ENCODE results near the gene NCOA6. TPM values are rescaled to one million over a fixed set of nuclear protein-coding genes. Genes with fewer than 3 reads are reported as not detected.
A peak's percentile ranks its signal among the peaks of the same experiment; 100 is the strongest.
"Not testable (repeated sequence)": the region's sequence is repeated elsewhere in the genome, so short reads cannot be mapped to it uniquely, and the experiment has no call there.

Gene NCOA6
- total RNA-seq, 1 donor from 2014 or later: 17.1 TPM

DNA sequence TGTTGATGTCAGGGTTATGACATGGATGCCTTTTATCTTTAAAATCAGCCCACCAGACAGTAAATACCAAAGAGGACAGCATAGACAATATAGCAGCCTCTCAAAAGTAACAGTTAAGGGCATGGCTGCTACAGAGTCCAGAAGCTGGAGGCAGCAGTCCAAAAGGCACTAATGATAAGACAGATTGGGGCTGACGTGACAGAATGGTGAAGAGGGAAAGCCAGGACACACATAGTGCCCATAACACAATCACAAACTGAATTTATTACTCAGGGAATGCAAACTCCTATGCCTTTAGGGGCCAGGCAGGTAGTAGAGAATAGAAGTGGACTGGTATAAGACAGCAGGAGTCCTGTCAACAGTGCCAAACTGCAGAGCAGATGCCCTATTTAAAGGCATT, 80.6 kb downstream of the NCOA6 start:
- ATAC-seq (peak; percentile 92), DNase-seq (no peak)
- intact Hi-C loops (cut with micrococcal nuclease): no loop called here

GRCh38 chr20:34744340-34744739, 81.1 kb downstream of the NCOA6 start:
- DNase-seq (no peak), ATAC-seq (no peak)
- intact Hi-C loops (cut with micrococcal nuclease): no loop called here

GRCh38 chr20:34743039-34743438, 82.4 kb downstream of the NCOA6 start:
- DNase-seq: no peak
- ATAC-seq: no peak
- intact Hi-C loops (cut with micrococcal nuclease): no loop called here

- peak; percentile 79 for ATAC-seq
- intact Hi-C loops (cut with micrococcal nuclease): no loop called here
- no peak for DNase-seq
Observed at GRCh38 chr20:34736106-34736735, 89.2 kb downstream of the NCOA6 start.

DNA sequence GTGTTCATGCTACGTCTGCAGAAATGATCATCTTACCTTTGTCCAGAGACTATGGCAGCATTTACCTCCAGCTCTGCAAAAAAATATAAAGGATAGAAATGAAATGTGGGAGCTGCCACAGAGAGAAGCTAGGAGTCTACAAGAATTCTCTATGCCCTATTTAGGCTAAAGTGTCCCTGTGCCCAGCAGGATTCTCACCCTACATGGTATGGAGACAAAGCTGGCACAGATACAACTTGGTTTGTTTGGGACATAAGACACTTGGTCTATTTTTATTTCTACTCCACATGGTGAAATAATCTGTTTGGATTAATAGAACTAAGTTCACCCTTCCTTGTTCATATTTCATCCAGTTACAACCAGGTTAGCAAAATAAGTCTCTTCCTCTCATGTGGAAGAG, 92.9 kb downstream of the NCOA6 start:
- ATAC-seq: peak; percentile 29
- DNase-seq: no peak
- intact Hi-C loops (cut with micrococcal nuclease): no loop called here

GRCh38 chr20:34729416-34729815, 96.0 kb downstream of the NCOA6 start:
- no peak for DNase-seq
- no peak for ATAC-seq
- intact Hi-C loops (cut with micrococcal nuclease): no loop called here

DNA sequence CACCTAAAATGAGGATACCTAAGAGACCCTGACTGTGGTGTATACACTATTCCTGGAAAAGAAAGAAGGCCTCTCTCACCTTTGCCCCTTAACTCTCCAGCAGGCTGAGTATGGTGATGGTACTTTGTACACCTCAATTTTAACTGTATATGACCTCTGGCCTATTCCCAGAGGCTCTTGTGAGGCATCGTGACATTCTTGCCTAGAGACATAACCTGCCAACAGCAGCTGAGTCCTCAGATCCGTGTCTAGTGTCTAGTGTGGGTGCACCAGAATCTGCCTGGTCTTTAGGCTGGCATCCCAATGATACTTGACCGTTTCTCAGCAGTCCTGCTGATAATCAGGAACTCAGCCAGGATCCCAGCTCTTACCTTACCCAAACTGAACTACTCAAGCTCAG, 101.3 kb downstream of the NCOA6 start:
- DNase-seq: no peak
- intact Hi-C loops (cut with micrococcal nuclease): no loop called here
- peak; percentile 79 for ATAC-seq

DNA sequence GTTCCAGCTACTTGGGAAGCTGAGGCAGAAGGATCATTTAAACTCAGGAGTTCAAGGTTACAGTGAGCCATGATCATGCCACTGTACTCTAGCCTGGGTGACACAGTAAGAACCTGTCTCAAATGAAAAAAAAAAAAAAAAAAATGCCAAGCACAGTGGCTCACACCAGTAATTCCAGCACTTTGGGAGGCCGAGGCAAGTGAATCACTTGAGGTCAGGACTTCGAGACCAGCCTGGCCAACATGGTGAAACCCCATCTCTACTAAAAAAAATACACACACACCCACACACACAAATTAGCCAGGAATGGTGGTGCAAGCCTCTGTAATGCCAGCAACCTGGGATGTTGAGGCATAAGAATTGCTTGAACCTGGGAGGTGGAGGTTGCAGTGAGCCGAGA, 102.9 kb downstream of the NCOA6 start:
- intact Hi-C loops (cut with micrococcal nuclease); DNase-seq; ATAC-seq: not testable (repeated sequence)

GRCh38 chr20:34720266-34720665, 105.2 kb downstream of the NCOA6 start:
- ATAC-seq (no peak), DNase-seq (no peak)
- intact Hi-C loops (cut with micrococcal nuclease): no loop called here

DNA sequence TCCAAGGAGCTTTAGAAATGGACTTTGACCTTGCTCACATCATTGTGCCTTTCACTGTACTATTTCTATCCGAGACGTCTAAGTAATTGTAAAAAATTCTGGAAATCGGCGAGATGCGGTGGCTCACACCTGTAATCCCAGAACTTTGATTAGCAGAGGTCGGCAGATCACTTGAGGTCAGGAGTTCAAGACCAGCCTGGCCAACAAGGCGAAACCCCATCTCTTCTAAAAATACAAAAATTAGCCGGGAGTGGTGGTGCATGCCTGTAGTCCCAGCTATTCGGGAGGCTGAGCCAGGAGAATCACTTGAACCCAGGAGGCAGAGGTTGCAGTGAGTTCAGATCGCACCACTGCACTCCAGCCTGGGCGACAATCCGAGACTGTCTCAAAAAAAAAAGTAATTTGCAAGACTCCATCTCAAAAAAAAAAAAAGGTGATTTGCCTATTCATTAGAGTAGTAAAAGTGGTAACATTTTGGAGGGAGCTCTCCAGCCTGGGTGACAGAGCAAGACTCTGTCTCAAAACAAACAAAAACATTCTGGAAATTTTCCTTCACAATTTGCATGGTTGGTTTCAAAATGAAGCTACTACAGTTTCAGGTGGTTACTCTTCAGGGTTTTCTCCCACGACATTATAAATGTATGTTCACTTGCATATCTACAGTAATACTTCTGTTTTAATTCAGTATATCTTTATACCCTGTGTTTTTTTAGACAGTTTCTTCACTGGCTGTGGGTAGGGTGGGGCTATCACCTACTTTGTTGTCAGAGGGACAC, 106.0 kb downstream of the NCOA6 start:
- intact Hi-C loops (cut with micrococcal nuclease); ATAC-seq; DNase-seq: not testable (repeated sequence)

- DNase-seq: no peak
- no peak for ATAC-seq
- intact Hi-C loops (cut with micrococcal nuclease): no loop called here
Observed at GRCh38 chr20:34717230-34718095, 108.0 kb downstream of the NCOA6 start.

GRCh38 chr20:34716921-34717229, 108.6 kb downstream of the NCOA6 start:
- DNase-seq (no peak), ATAC-seq (no peak)
- intact Hi-C loops (cut with micrococcal nuclease): no loop called here

DNA sequence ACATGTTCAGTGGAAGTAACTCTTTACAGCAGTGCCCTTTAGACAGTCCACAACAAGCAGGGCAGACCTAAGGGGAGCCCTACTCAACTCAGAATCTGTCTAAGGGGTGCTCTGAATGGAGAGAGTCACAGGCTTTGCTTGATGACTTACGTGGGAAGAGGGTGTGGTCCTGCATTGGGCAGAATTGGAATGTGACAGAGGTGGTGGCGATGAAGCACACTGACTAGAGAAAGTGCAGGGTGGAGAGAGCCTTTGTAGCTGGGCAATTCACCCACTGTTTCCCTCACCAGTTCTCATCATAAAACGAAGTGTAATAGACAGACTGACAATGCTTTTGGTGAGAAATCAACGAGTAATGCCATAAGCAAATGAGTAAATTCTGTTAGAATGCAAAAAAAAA, 110.1 kb downstream of the NCOA6 start:
- DNase-seq: no peak
- intact Hi-C loops (cut with micrococcal nuclease): no loop called here
- no peak for ATAC-seq

- ATAC-seq; DNase-seq; intact Hi-C loops (cut with micrococcal nuclease): not testable (repeated sequence)
Observed at GRCh38 chr20:34713944-34714515, 111.4 kb downstream of the NCOA6 start.

DNA sequence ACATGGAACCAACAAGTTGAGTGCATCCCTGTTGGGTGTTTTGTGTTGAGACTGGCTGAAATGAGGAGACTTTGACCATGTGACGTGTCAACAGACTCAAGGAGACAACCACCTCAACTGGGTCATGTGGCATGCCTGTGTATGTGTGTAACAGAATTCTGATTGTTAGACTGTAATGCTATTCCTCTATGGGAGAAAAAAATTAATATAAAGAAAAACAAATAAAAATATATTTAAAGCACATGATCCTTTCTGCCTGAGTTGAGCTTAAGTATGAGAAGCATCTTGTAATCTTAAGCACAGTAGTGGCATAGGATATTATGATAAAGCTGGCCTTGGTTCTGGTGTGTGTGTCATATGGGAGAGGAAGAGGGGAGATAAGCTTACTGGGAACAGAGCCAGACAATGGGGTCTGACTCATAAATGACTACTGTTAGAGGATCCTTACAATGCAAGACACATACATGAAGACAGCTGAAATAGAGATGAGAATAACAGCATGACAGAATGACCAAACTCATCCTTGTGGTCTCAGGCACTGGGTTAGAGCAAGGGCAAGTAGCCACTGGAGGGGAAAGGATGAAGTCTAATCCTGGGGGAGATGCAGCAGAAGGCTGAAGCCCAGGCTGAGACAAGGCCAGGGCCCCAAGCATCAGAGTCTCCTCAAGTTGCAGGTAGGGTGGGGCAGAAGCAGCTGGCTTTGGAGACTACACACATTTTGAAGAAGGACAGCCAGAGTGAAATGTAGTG, 112.1 kb downstream of the NCOA6 start:
- DNase-seq: no peak
- intact Hi-C loops (cut with micrococcal nuclease): no loop called here
- ATAC-seq: peak; percentile 1

DNA sequence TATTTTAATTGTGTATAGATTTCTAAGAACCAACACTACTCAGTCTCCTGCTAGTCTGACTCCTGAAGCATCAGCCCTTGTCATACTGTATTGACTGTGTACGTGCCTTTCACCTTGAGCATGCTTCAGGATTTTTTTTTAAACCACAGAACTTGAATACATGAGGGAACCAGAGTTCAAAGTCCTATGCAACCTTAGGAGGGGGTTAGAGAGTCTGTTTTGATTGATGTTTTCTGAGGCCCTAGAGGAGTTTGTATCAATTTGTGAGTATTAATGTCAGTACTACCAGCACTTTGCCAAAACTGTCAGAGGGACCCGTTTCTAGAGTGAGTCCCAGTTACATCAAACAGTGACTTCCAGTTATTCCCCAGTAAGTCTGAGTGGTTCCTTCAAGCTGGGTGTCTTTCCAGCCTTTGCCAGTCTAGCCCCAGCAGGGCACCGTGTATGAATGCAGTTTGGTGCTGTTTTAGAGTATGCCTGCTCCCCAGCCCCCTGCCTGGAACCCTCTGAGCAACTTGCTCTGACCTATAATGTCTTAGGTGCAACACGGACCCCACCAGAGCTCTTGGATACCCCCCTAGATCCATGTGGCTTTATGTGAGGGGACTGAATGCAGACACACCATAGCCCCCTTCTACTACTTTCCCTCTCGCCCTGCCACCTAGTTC, 112.8 kb downstream of the NCOA6 start:
- DNase-seq: no peak
- intact Hi-C loops (cut with micrococcal nuclease): no loop called here
- no peak for ATAC-seq

- DNase-seq (no peak), ATAC-seq (no peak)
- intact Hi-C loops (cut with micrococcal nuclease): no loop called here
Observed at GRCh38 chr20:34711813-34712430, 113.5 kb downstream of the NCOA6 start.

DNA sequence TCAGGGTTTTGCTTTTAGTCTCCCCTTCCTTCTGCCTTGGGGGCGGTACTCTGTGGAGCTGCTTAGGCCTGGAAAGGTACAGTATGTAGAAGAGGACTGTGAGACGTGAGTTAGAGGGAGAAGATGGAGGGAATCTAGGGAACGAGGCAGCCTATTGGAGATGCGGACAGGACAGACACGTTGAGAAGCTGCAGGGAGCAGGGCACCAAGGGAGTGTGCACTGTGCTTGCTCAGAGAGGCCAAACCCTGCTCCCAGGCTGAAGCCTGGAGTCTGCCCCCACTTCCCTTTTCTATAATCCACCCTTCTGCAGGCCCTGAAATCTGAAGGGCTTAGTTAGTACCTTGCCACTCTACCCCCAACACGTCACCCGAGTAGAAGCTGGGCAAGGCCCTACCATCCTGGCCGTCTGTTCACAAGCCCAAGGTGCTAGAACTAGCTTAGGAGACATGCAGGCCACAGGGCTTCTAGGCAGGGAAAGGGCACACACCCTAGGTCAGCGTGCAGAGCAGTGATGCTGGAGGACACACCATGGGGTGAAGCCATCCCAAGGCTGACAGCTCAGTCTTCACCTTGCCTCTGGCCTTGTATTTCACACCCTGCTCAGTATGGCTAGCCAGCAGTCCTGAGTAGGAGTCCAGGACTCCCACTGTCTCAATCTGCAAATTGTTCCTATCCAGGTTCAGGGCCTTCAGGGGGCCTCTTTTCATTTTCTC, 114.4 kb downstream of the NCOA6 start:
- no peak for ATAC-seq
- DNase-seq: no peak
- intact Hi-C loops (cut with micrococcal nuclease): no loop called here

Measured in left ventricle myocardium superior (tissue), 1 donor.